GM13977 (cell line): ENCODE measurements around the gene ZBTB5.
"Not testable (repeated sequence)": the region's sequence is repeated elsewhere in the genome, so short reads cannot be mapped to it uniquely, and the experiment has no call there.

Source experiments
- DNase-seq: peaks from one replicate; pipeline ENCODE4 v3.0.0; 2012; ENCODE audit warnings: low spot score
- CTCF ChIP-seq: IDR thresholded peaks from 2 replicates; pipeline ENCODE4 v1.5.1; 2012; ENCODE audit warnings: mild to moderate bottlenecking, control low read depth; ENCODE audit not compliant: insufficient read depth; ENCODE audit errors: extremely low read depth, missing control alignments
- in situ Hi-C: fragments of 300-500 bp; cut with MboI; formaldehyde crosslinking; loops from one replicate; pipeline ENCODE4 v1.12.0; 2022; ENCODE audit warnings: low sequenced_read_pairs, low pct_unique_long_range_greater_than_20kb, mixed read lengths, inconsistent platforms; ENCODE audit not compliant: unreplicated experiment

The ZBTB5 gene

GRCh38 chr9:37474438-37474837 lies 9.2 kb upstream of the ZBTB5 start:
- no peak for DNase-seq
- TF ChIP-seq CTCF = no peak
- in situ Hi-C loops = no loop called here

DNA sequence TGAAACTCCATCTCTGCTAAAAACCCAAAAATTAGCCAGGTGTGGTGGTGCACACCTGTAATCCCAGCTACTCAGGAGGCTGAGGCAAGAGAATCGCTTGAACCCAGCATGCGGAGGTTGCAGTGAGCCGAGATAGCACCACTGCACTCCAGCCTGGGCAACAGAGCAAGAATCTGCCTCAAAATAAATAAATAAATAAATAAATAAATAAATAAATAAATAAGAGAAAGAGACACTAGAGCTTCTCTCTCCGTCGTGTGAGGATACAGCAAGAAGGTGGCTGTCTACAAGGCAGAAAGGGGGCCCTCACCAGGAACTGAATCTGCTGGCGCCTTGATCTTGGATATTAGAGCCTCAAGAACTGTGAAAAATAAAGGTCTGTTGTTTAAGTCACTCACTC lies 8.7 kb upstream of the ZBTB5 start:
- DNase-seq, in situ Hi-C loops: not testable (repeated sequence)

GRCh38 chr9:37471942-37472684 lies 6.9 kb upstream of the ZBTB5 start:
- in situ Hi-C loops = no loop called here
- TF ChIP-seq CTCF = no peak
- no peak for DNase-seq

GRCh38 chr9:37468620-37469019 lies 3.4 kb upstream of the ZBTB5 start:
- no peak for TF ChIP-seq CTCF
- in situ Hi-C loops = no loop called here
- no peak for DNase-seq

GRCh38 chr9:37467530-37467929 lies 2.3 kb upstream of the ZBTB5 start:
- in situ Hi-C loops, DNase-seq: not testable (repeated sequence)

DNA sequence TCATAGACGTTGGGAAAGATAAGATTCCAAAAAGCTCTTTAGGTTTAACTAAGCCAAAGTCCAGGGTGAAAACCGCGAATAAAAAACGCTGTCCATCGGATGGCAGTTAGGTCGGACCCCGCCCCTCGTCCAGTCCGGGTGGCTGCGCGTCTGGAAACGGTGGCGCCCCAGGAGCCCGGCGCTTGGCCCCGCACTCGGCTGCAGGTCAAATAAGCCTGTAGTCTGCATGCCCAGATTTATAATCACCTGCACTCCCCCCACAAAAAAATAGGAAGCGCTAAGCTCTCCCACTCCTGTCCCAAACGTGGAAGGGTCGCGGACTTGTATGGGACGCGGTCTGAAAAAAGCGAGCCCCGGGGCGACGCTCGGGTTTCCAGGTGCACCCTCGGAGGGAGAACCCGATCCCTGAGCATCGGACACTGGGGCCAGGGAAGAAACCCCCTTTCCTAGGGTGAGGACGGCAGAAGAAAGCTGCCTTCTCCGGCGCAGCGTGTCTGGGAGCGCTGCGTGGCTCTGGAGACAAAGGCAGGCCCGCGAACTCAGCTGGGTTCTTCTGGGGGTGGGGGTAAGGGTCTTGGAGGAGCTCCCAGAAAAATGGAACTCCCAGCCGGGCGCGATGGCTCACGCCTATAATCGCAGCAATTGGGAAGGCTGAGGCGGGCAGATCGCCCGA lies 923 bp upstream of the ZBTB5 start:
- no peak for TF ChIP-seq CTCF
- in situ Hi-C loops = no loop called here
- no peak for DNase-seq

DNA sequence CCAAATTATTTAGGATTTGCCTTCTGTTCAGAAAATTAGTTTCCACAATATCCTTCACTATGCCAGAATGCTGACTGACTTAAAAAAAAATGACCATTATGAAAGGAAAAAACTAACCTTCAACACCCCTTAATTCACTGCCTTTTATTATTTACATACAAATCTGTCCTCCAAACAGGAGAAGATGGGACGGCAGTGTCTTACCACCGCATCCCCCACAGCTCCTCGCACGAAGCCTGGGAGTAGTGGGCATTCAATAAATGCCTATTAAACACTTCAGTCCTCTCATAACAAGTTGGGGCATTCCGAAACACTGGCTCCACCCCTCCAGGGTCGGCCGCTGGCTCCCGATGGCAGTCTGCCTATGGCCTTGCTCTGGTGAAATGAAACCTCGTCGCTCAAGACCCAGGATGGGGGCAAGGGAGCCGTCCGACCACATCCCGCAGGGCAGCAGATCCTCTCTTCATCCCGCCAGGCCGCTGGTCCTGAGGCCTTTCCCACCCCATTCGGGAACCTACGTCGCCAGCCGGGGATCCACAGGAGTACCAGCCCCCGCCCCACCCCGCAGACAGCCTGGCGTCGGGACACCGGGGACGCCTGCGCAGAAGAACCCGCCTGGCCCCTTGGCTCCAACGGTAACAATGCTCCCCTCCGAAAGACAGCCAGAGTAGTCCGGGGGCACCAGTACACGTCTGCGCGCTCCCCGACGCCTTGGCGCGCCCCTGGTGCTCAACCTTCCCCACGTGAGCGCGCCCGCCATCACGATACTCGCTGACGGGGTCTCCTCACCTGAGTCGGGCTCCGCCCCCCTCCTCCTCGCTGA lies 613 bp downstream of the ZBTB5 start:
- in situ Hi-C loops = no loop called here
- TF ChIP-seq CTCF = no peak
- DNase-seq = peak; percentile 45
